Neural cell (in vitro differentiated cells): ENCODE measurements around the gene IRS2.

ENCODE experiments used
- MXI1 ChIP-seq: fragments of 450-650 bp; conservative IDR thresholded peaks from 2 replicates; pipeline ENCODE4 v1.6.1; 2014; ENCODE audit warnings: antibody characterized with exemption, mild to moderate bottlenecking; ENCODE audit not compliant: poor library complexity, severe bottlenecking
- TAF1 ChIP-seq: IDR thresholded peaks from 2 replicates; pipeline ENCODE4 v1.6.1; 2012; ENCODE audit warnings: low read depth
- TF ChIP-seq, protein P1 (sequence below): fragments of 450-650 bp; IDR thresholded peaks from 2 replicates; pipeline ENCODE4 v1.5.1; 2014; ENCODE audit warnings: antibody characterized with exemption, mild to moderate bottlenecking, moderate library complexity; ENCODE audit not compliant: poor library complexity, severe bottlenecking

DNA sequence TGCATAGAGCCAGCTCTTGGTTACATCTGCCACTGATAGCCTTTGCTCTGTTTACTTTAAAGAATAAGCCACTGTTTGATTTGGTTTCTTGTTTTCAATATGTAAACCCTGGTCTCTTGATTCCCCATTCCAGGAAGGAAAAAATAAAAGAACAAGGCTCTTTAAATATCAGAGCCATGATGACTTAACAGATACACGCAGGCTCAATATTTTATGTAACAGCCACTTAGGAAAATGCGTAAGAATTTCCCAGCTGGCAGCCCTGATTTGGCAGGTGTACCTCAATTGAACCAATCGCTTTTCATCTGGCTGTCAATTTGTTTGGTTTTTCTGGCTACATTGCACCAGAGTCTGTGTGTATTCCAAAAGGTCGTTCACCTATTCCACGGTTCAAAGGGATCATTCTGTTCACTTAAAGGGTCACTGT is 65.6 kb downstream of the IRS2 start:
- TF ChIP-seq, protein P1, sequence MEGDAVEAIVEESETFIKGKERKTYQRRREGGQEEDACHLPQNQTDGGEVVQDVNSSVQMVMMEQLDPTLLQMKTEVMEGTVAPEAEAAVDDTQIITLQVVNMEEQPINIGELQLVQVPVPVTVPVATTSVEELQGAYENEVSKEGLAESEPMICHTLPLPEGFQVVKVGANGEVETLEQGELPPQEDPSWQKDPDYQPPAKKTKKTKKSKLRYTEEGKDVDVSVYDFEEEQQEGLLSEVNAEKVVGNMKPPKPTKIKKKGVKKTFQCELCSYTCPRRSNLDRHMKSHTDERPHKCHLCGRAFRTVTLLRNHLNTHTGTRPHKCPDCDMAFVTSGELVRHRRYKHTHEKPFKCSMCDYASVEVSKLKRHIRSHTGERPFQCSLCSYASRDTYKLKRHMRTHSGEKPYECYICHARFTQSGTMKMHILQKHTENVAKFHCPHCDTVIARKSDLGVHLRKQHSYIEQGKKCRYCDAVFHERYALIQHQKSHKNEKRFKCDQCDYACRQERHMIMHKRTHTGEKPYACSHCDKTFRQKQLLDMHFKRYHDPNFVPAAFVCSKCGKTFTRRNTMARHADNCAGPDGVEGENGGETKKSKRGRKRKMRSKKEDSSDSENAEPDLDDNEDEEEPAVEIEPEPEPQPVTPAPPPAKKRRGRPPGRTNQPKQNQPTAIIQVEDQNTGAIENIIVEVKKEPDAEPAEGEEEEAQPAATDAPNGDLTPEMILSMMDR, result no peak
- TF ChIP-seq TAF1, result no peak
- TF ChIP-seq MXI1, result no peak
